22Rv1 (cell line): ENCODE measurements around the gene DDX3X.

Source experiments
- ZFX ChIP-seq: fragments of 450-650 bp; IDR thresholded peaks from 2 replicates; pipeline ENCODE4 v1.6.1; 2017; ENCODE audit warnings: antibody characterized with exemption, borderline replicate concordance
- TF ChIP-seq, protein P1 (sequence below): fragments of 450-650 bp; IDR thresholded peaks from 2 replicates; pipeline ENCODE4 v1.5.1; 2017; ENCODE audit warnings: mild to moderate bottlenecking

DNA sequence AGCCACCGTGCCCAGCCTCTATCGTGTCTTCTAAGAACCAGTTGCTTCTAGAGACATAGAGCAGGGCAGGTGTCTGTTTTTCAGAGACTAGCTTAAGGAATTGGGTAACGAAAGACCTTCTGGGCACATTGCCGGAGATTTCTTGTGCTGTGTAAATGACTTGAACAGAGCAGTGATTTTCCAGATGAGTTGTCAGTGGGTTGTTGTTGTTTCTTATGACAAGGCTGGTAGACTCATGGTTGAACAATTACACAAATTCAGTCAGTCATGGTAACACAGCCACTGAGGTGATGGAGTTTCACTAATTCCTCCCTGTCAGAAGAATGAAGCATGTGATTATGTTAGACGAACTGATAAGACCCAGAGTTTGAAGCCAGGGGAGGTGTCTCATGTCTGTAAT is 20.5 kb upstream of the DDX3X start:
- TF ChIP-seq, protein P1, sequence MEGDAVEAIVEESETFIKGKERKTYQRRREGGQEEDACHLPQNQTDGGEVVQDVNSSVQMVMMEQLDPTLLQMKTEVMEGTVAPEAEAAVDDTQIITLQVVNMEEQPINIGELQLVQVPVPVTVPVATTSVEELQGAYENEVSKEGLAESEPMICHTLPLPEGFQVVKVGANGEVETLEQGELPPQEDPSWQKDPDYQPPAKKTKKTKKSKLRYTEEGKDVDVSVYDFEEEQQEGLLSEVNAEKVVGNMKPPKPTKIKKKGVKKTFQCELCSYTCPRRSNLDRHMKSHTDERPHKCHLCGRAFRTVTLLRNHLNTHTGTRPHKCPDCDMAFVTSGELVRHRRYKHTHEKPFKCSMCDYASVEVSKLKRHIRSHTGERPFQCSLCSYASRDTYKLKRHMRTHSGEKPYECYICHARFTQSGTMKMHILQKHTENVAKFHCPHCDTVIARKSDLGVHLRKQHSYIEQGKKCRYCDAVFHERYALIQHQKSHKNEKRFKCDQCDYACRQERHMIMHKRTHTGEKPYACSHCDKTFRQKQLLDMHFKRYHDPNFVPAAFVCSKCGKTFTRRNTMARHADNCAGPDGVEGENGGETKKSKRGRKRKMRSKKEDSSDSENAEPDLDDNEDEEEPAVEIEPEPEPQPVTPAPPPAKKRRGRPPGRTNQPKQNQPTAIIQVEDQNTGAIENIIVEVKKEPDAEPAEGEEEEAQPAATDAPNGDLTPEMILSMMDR = no peak
- TF ChIP-seq ZFX = no peak
